Tibial nerve (tissue), 4 donors: ENCODE measurements around the gene PTPDC1. TPM values are rescaled to one million over a fixed set of nuclear protein-coding genes. Genes with fewer than 3 reads are reported as not detected.

ENCODE experiments used
- DNase-seq, 2 donors: peaks; one replicate each; pipeline ENCODE4 v3.0.0-alpha.2; 2019; ENCODE audit warnings: low spot score in 2 of 2
- H3K27ac ChIP-seq, 4 donors: fragments of 200-600 bp; sonication (generic) in 3 of 4; one replicate each; pipeline ENCODE4 v1.5.1; 2017 to 2019; ENCODE audit warnings: mild to moderate bottlenecking in 1 of 4
- H3K27me3 ChIP-seq, 2 donors: fragments of 200-600 bp; sonication (generic) in 1 of 2; one replicate each; pipeline versions ENCODE4 v1.5.1 to v1.6.0; 2017 to 2019
- H3K36me3 ChIP-seq, 3 donors: fragments of 200-600 bp; sonication (generic); one replicate each; pipeline ENCODE4 v1.5.1; 2018 to 2019
- H3K4me1 ChIP-seq, 4 donors: fragments of 200-600 bp; sonication (generic) in 3 of 4; one replicate each; pipeline ENCODE4 v1.5.1; 2017 to 2019
- H3K4me3 ChIP-seq, 4 donors: fragments of 200-600 bp; sonication (generic) in 3 of 4; one replicate each; pipeline ENCODE4 v1.5.1; 2017 to 2019; ENCODE audit warnings: mild to moderate bottlenecking in 1 of 4, moderate library complexity in 1 of 4
- H3K9me3 ChIP-seq, 4 donors: fragments of 200-600 bp; sonication (generic) in 3 of 4; one replicate each; pipeline ENCODE4 v1.5.1; 2017 to 2019
- EP300 ChIP-seq, 2 donors: sonication (generic); formaldehyde crosslinking; IDR thresholded peaks; one replicate each; pipeline ENCODE4 v1.6.1; 2017; ENCODE audit warnings: antibody characterized with exemption in 2 of 2, mild to moderate bottlenecking in 1 of 2
- POLR2A ChIP-seq, 2 donors: fragments of 450-650 bp; IDR thresholded peaks; one replicate each; pipeline ENCODE4 v1.6.1; 2017; ENCODE audit warnings: antibody characterized with exemption in 2 of 2, mild to moderate bottlenecking in 2 of 2, moderate library complexity in 2 of 2
- WGBS, 2 donors: methylation state at CpG; one replicate each; pipeline ENCODE4 v1.1.5; 2018; 5-methylcytosine and 5-hydroxymethylcytosine counted together
- total RNA-seq, 4 donors: library from RNA; depleted of rRNA; stranded (reverse); fragments of >200 nt; gene quantifications; one replicate each; pipeline ENCODE4 v1.1.0, GENCODE V29; 2016
- TF ChIP-seq, protein P1 (sequence below), 5 experiments: fragments of 200-600 bp in 3 of 5; fragments of 450-650 bp in 2 of 5; sonication (generic) in 3 of 5; IDR thresholded peaks; one replicate each; pipeline ENCODE4 v1.5.1; 2016 to 2019; ENCODE audit warnings: antibody characterized with exemption in 5 of 5, mild to moderate bottlenecking in 3 of 5, moderate library complexity in 2 of 5

PTPDC1 gene
- total RNA-seq, 4 donors from 2014 or later: 43.8 to 80.2 (median 65.3) TPM

DNA sequence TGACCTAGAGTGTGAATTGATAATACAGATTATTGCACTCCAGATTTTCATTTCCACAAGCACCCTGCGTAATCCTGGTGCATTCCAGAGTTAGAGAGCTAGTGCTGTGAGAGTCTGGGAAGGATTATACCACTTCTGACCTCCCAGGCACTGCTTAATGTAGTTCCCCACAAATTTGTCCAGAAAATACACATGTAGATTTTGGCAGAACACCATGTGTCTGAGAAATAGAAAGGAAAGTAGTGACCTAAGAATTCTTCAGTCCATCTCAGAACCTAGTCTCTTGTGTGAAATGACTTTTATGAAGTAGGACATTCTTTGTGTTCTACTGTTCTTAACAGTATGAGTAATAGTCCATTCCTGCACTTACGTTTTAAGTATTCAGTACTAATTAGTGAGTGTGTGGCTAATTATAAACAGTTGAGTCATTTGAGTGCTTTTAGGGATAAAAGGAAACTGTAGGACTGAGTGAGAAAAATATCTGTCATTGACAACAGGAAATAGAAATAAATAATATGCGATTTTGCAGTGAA is 27.8 kb upstream of the PTPDC1 start:
- H3K36me3 ChIP-seq: peaks cover 0 to 14% (median 0%) of the 10 kb centered on the region in 3 donors
- H3K9me3 ChIP-seq: peaks cover 0 to 8% (median 0%) of the 10 kb centered on the region in 4 donors
- H3K27me3 ChIP-seq: no peaks in the 10 kb centered on the region
- H3K4me3 ChIP-seq: no peak overlapping the region
- peak overlapping the region in 2 of 4 donors; percentile 42 to 75 for H3K27ac ChIP-seq
- peaks cover 0 to 28% (median 0%) of the 10 kb centered on the region in 4 donors for H3K4me1 ChIP-seq
- peak; percentile 30 to 72 for TF ChIP-seq EP300 (IDR thresholded peaks at IDR 0.05)
- no peak for TF ChIP-seq POLR2A (IDR thresholded peaks at IDR 0.05)
- peak in 1 of 2 donors; percentile 12 for DNase-seq
- 22 to 24% methylated on average over 3 of the region's 3 CpGs for WGBS, 2 donors

DNA sequence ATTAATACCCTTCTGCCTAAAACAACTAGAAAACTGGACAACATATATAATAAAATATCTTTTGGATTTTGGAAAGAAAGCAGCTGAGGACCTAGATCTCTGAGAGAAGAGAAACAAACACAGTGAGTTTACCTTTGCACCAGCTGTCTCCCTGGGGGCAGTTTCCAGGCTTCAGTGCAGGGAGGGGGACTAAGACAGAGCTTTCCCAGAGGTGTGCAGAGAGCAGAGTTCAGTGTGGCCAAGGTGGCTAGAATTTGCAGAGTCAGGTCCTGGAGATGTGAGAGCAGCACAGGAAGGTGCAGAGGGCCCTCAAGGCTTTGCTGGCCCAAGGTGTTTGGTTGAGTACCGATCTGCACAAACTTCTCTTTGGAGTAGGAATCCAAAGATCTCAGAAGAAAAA is 26.3 kb upstream of the PTPDC1 start:
- 91 to 100% methylated on average over 1 of the region's 1 CpG for WGBS, 2 donors
- H3K9me3 ChIP-seq: peaks cover 0 to 18% (median 2%) of the 10 kb centered on the region in 4 donors
- H3K36me3 ChIP-seq: peaks cover 0 to 26% (median 0%) of the 10 kb centered on the region in 3 donors
- H3K4me3 ChIP-seq: no peak overlapping the region
- no peaks in the 10 kb centered on the region for H3K27me3 ChIP-seq
- H3K4me1 ChIP-seq: peaks cover 0 to 28% (median 0%) of the 10 kb centered on the region in 4 donors
- TF ChIP-seq, protein P1, sequence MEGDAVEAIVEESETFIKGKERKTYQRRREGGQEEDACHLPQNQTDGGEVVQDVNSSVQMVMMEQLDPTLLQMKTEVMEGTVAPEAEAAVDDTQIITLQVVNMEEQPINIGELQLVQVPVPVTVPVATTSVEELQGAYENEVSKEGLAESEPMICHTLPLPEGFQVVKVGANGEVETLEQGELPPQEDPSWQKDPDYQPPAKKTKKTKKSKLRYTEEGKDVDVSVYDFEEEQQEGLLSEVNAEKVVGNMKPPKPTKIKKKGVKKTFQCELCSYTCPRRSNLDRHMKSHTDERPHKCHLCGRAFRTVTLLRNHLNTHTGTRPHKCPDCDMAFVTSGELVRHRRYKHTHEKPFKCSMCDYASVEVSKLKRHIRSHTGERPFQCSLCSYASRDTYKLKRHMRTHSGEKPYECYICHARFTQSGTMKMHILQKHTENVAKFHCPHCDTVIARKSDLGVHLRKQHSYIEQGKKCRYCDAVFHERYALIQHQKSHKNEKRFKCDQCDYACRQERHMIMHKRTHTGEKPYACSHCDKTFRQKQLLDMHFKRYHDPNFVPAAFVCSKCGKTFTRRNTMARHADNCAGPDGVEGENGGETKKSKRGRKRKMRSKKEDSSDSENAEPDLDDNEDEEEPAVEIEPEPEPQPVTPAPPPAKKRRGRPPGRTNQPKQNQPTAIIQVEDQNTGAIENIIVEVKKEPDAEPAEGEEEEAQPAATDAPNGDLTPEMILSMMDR (IDR thresholded peaks at IDR 0.05): no peak
- no peak for TF ChIP-seq POLR2A (IDR thresholded peaks at IDR 0.05)
- TF ChIP-seq EP300 (IDR thresholded peaks at IDR 0.05): no peak
- no peak overlapping the region for H3K27ac ChIP-seq
- DNase-seq: no peak

DNA sequence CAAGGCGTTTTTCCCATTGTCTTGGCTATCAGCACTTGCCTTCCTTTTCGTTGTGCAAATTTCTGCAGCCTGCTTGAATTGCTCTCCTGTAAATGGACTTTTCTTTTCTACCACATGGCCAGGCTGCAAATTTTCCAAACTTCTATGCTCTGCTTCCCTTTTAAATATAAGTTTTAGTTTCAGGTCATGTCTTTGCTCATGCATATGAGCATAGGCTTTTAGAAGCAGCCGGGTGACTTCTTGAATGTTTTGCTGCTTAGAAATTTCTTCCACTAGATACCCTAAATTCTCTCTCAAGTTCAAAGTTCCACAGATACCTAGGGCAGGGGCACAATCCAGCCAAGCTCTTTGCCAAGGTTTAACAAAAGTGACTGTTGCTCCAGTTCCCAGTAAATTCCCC is 22.4 kb upstream of the PTPDC1 start:
- TF ChIP-seq EP300 (IDR thresholded peaks at IDR 0.05) (no peak), POLR2A (IDR thresholded peaks at IDR 0.05) (no peak)
- TF ChIP-seq, protein P1 (IDR thresholded peaks at IDR 0.05): no peak
- WGBS, 2 donors: 96 to 97% methylated on average over 3 of the region's 3 CpGs

DNA sequence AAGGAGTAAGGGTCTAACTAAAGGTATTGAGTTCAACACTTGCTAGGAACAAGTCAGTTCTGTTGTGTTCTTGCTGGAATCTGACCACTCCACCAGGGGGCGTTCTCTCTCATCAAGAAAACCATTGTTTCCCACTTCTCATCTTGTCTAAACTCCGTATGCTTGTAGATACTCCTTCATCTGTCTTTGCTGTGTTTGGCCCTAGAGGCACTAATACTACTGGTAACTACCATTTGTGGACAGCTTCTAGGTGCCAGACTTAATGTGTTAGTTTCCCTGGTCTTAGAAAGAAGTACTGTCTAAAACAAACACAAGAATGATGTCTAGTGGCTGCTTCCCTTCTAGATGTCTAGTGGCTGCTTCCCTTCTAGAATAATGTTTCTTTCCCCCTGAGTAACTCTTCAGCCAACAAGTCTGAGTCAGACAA is 18.7 kb upstream of the PTPDC1 start:
- 4 to 8% methylated on average over 2 of the region's 2 CpGs for whole genome bisulfite sequencing, 2 donors
- TF ChIP-seq EP300 (IDR thresholded peaks at IDR 0.05) (peak in 1 of 2 donors; percentile 31), POLR2A (IDR thresholded peaks at IDR 0.05) (no peak)
- TF ChIP-seq, protein P1 (IDR thresholded peaks at IDR 0.05): peak; percentile 80 to 91 (median 81)
- Histone ChIP-seq H3K9me3 (peaks cover 0 to 18% (median 2%) of the 10 kb centered on the region in 4 donors), H3K27me3 (no peaks in the 10 kb centered on the region), H3K27ac (peak overlapping the region in 2 of 4 donors; percentile 42 to 70), H3K4me1 (peaks cover 0 to 17% (median 0%) of the 10 kb centered on the region in 4 donors), H3K4me3 (no peak overlapping the region), H3K36me3 (peaks cover 0 to 37% (median 0%) of the 10 kb centered on the region in 3 donors)
- peak; percentile 72 to 90 for DNase-seq

More for the DNA sequence above, 22.4 kb upstream of the PTPDC1 start:
- Histone ChIP-seq H3K4me1 (peaks cover 0 to 21% (median 0%) of the 10 kb centered on the region in 4 donors), H3K36me3 (peaks cover 0 to 26% (median 0%) of the 10 kb centered on the region in 3 donors), H3K27me3 (no peaks in the 10 kb centered on the region), H3K4me3 (no peak overlapping the region), H3K9me3 (peaks cover 0 to 18% (median 2%) of the 10 kb centered on the region in 4 donors), H3K27ac (no peak overlapping the region)
- DNase-seq: no peak

DNA sequence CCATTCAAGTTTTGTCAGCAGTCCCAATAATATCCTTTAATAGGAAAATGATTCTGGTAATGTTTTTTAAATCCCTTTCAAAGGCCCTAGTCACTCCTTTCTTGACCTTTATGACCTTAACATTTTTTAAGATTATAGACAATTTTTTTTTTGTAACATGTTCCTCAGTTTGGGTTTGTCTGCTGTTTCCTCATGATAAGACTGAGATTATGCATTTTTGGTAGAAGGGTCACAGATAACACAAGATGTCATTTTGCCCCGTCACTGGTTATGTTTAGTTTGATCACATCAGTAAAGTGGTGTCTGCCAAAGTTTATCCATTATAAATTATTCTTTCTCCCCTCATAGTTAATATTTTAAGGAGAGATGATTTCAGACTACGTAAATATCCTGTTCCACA is 16.0 kb upstream of the PTPDC1 start:
- Histone ChIP-seq H3K4me1 (peaks cover 0 to 17% (median 0%) of the 10 kb centered on the region in 4 donors), H3K9me3 (no peaks in the 10 kb centered on the region), H3K4me3 (no peak overlapping the region), H3K27ac (no peak overlapping the region), H3K36me3 (peaks cover 0 to 41% (median 0%) of the 10 kb centered on the region in 3 donors), H3K27me3 (no peaks in the 10 kb centered on the region)
- WGBS, 2 donors: 86 to 89% methylated on average over 2 of the region's 2 CpGs
- DNase-seq: no peak
- TF ChIP-seq EP300 (IDR thresholded peaks at IDR 0.05) (no peak), POLR2A (IDR thresholded peaks at IDR 0.05) (no peak)
- TF ChIP-seq, protein P1 (IDR thresholded peaks at IDR 0.05): no peak
